ENCODE measurements around the gene CAB39.

GRCh38 chr2:230758566-230759480, 46.2 kb downstream of the CAB39 start:
- TF ChIP-seq FOXP2 (optimal IDR thresholded peaks at IDR 0.05; ENCODE audit: control extremely low read depth, extremely low read length, insufficient read depth) (no peak), EZH2 (IDR thresholded peaks at IDR 0.05) (no peak)
